ENCODE results near the gene PPP1R3D.

Gene PPP1R3D

DNA sequence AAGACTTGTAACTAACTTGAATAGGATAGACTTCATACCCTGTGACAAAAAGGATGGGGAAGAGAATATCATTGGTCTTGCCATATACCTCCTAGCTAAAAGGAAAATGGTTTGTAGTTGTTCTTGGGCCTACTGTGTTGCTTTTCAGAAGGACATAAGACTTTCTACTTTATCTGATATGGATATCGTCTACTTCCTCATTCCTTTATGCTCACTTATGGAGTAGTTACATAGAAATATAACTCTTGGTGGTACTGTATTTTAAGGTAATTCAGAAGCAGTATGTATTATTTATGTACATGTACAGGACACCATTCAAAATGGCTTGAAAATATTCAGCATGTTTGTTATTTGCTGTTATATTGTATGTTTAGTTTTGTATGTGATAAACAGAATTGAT lies 8.1 kb upstream of the PPP1R3D start:
- DNase-seq: no peak

DNA sequence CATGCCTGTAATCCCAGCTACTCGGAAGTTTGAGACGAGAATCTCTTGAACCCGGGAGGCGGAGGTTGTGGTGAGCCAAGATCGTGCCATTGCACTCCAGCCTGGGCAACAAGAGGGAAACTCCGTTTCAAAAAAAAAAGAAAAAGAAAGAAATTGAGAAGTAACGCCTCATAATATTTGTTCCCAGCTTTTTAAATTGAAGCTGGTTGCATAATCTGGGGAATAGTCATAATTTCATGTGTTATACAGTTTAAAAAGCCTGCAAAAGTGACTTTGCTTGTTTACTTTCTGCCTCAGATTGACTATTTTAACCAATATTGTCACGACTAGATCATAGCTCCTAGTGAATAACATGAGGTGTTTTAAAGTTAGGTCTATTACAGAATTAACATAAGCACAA lies 7.3 kb upstream of the PPP1R3D start:
- no peak for DNase-seq

GRCh38 chr20:59945731-59946130 lies 5.6 kb upstream of the PPP1R3D start:
- peak; percentile 63 for DNase-seq

DNA sequence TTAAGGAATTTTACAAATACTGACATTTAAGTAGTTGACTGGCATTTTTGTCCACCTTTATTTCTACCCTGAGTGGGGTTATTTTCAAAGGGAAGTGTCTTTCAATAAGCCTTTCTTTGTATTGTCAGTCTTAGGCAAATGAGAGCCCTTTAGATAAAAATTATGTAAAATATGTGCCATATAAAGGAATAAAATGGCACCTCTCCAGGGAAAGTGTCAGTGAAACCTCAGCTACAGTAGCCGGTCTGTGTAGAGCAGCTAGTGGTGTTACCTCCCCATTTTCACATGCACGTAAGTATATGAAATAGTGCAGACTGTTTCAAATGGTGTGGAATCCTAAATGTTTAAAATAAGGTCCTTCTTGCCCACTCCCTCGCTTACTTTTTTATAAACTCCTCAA lies 5.1 kb upstream of the PPP1R3D start:
- DNase-seq: peak; percentile 44

DNA sequence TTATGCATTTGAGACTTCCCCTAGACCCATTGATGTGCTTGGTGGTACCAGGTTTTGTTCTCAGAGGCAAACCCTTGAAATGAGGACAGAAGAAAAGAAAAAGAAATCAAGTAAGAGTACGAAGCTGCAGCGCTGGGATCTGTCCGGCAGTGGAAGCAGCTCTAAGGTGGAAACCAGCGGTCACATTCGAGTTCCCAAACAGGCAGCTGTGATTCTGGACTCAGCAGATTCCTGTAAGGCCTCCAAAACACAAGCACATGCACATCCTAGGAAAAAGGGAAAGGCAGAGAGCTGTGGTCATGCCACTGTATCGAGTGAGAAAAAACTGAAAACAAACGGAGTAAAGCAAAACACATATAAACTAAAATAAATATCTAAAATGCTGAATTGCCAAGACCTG lies 4.6 kb upstream of the PPP1R3D start:
- DNase-seq: no peak

- DNase-seq: no peak
Measured at GRCh38 chr20:59942245-59942644, 2.1 kb upstream of the PPP1R3D start.

GRCh38 chr20:59940956-59941294 lies 820 bp upstream of the PPP1R3D start:
- no peak for DNase-seq

DNA sequence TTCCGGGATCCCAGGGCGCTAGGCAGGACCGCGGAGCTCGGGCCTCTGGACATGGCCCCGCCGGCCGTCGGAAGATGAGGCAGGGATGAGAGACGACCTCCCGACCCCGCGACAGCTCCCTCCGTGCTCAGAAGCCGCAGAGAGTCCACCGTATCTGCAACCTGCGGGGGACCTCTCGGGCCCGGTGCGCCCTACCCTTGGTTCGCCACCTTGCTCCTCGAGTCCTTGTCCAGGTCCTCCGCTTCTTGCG lies 301 bp downstream of the PPP1R3D start:
- no peak for DNase-seq

GRCh38 chr20:59939052-59939878 lies 840 bp downstream of the PPP1R3D start:
- DNase-seq: no peak

DNA sequence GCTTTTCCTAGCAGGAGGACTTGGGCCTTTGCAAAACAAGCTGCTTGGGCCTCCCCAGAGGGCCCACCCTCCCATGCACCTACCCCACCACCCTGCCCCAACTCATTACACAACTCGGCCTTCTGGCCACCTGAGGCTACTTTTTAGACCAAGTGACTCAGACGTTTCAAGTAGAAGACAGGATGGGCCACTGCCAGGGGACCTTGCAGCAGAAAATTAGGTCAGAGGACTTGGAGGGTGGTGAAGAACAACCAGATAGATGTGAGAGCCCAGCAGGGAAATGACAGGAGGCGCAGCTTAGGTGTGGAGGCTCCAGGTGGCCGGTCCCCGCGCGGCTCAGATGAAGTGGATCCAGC lies 1.4 kb downstream of the PPP1R3D start:
- DNase-seq: no peak

DNA sequence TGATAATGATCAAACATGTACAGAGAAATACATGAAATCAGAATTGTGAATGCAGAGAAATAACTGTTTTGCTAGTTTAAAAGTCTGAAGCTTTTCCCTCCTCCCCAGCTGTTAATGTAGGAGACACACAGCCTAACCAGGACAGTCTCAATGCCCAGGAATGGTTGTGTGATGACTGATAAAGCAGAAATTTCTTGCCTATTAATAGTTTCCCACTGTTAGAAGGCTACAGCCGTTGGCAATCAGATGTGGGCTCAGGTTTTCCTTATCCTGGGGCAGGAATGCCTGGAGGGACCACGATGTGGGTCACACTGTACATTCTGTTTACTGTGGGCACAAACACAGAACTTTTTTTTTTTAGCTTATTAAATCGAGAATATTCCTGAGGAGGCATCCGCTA lies 1.9 kb downstream of the PPP1R3D start:
- DNase-seq: peak; percentile 62

- no peak for DNase-seq
Measured at GRCh38 chr20:59937150-59937549, 3.0 kb downstream of the PPP1R3D start.

GRCh38 chr20:59936409-59936808 lies 3.7 kb downstream of the PPP1R3D start:
- no peak for DNase-seq

GRCh38 chr20:59935457-59936185 lies 4.5 kb downstream of the PPP1R3D start:
- no peak for DNase-seq

DNA sequence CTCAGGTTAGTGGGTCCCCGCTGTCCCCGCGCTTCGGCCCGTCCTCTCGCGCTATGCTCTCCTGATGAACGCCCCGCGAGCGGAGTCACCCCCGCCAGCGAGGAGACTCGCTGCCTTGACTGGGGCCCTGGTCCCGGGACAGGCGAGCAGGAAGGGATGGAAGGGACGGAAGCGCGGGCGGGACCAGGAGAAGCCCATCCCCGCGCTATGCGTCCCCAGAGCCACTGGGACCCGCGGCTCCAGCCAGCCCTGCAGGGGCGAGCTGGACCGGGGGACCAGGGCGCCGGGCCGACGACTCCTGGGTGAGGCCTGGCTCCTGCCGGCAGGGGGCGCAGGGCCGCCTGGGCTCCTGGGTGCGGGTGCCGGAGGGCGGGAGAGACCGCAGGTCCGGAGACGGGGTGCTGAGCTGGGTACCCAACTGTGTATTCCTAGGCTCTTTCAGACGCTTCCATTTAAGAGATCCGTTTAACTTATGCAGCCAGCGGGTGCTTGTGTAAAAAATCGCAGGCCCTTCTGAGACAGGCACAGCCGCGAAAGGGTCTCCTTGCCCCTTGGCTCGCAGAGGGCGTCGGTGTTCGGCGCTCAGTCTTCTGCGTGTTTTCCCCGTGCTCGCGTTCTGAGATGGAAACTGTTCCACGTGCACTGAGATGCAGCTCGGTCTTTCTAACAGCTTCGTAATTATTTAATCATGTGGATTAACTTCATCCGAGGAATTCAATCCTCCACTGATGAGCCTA lies 6.1 kb downstream of the PPP1R3D start:
- peak; percentile 74 for DNase-seq

DNA sequence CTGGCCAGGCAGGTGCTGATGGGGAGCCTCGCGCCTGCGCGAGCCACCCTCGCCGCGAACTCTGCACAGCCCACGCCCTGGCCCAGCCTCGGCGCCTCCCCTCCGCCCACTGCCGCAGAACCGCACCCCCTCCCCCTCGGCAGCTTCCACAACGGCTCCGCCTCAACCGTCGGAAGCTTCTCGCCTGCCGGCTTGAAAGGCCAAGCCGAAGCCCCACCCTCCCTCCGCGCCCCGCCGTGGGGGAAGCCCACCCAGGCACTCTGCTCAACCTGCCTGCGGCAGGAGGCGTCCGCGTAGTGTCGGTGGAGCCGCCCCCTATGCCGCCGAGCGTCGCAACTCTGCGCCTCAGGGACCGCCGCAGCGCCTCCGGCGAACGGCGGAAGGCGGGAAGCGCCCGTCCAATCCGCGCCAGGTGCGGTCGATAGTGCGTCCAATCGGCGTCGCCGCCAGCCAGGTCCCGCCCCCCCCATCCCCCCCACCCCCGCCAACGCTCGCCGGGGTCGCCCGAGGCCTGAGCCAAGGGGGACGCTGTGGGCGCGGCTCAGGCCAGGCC lies 6.7 kb downstream of the PPP1R3D start, which contains the start of gene SYCP2:
Gene SYCP2, minus strand, starts transcription at position 342 of the 553 bp plus-strand sequence. CDS start 11,224 bp downstream, outside the sequence.
- peak; percentile 66 for DNase-seq

DNA sequence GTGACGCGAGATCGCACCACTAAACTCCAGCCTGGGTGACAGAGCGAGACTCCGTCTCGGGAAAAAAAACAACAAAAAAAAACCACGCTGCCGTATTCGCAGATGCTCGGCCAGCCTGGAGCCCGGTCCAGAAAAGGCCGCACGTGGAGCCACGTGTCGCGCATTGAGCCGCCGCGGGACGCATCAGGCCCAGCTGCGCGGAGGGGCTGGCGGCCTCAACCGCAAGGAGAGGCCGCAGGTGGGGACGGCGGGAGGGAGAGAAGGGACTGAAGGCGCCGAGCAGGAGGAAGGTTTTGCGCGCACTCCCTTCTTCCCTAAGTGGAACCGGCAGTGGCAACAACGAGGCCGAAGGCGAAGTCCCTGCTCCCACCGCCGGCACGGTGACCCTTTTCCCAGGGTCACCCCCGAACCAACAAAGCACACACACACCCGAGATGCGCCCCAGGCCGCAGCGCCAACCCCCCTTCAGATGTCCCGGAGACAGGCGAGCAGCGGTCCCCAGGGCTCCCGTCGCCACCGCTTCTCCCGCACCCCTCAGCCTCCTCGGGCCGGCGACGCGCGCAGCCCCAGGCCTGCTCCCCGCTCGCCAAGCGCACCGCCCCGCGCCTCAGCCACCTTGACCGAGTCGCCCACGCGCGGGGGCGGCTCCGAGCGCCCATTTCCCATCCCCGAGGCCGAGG lies 7.3 kb downstream of the PPP1R3D start:
- no peak for DNase-seq

DNA sequence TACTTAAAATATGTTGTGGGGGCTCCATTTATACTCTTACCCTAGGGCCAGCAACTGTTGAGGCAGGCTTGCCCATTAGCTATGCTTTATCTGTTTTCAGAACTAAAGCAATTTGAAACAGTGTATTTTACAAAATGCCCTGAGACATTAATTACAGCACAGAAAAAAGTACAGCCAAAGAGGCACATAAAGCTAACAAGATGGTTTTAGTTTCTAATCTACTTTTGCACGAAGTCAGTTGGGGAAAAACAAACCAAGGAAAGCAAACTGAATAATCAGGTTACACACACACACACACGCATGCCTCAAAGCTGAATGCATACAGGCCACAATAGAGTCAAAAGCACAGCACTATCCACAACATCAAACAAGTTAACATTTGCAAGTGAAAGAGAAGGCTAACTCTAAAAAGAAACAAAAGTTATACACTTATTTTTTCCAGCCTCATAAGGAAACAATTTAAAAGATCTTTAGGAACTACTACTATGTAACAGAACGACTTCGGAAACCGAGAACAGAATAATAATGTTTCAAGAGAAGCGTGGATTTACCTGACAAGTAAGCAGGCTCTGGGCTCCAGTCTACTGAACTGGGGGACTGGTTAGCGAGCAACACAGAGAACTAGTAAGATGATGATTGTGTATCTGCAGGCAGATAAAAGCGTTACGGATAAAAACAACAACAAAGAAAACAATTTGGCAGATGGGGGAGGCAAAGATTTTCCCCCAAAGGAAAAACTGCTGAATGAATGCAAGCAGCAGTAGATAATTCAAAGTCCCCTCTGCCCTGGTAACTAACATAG lies 8.4 kb downstream of the PPP1R3D start:
- no peak for DNase-seq

DNA sequence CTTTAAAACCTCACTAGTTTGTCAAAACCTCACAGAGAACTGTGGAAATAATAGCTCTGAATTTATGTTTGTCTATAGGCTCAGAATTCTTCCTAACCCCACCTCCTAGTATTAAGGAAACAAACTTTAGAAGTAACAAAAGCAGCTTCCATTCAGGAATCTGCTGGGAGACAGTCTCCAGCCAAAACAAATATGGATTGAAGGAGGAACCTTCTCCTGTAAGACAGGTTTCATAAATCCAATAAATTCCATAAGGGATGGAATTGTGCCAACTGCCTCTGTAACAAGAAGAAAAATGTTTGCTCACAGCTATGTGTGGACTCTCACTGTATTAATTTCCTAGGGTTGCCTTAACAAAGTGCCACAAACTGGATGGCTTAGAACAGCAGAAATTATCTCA lies 14.2 kb downstream of the PPP1R3D start:
- peak; percentile 38 for DNase-seq

- DNase-seq: no peak
Measured at GRCh38 chr20:59925359-59925758, 14.7 kb downstream of the PPP1R3D start.

DNA sequence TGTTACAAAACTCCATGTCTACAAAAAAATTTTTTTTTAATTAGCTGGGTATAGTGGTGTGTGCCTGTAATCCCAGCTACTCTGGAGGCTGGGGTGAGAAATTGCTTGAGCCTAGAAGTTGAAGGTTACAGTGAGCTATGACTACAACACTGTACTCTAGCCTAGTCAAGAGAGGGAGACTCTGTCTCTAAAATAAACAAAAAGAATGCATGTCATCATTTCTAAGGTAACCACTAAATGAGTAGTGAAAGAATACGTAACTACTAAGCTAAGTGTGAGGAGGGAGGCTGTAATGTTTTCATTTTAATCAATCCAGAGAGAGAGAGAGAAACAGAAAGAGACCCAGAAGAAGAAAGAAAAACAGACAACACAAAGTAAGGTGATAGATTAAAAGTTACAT lies 16.6 kb downstream of the PPP1R3D start:
- DNase-seq: no peak

DNA sequence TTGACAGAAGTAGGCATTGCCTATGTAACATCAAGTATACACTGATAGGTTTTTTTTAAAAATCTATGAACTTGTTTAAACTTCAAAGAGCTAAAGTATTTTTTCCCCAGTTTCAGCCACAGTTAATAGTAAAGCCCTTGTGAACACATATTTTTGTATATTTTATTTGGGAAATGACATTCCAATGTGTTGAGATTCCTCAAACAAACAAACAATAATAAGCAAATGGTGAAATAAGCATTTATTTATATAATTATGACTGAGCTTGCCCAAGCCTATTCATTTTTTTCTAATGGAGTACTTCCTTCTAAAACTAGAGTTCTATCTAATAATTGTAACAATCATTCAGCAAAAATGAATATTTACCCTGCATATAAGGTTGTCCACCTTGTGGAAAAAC lies 19.2 kb downstream of the PPP1R3D start:
- no peak for DNase-seq
